PC-3 (cell line): Measurements from ENCODE around the gene MPV17. TPM values are rescaled to one million over a fixed set of nuclear protein-coding genes. Genes with fewer than 3 reads are reported as not detected.

ENCODE experiments used
- ATAC-seq: fragments of 200-7000 bp; cut with Tn5 transposase; 2 replicates; pipeline ENCODE4 v1.9.1; 2020; ENCODE audit warnings: mild to moderate bottlenecking, moderate library complexity
- BruUV-seq: library from RNA; stranded (reverse); fragments of 400-500 nt; replicated peaks from 2 replicates; lab custom pipeline; 2021; lab: Mats Ljungman, UMichigan
- CTCF ChIA-PET: fragments of 300-600 bp; sonication (Branson Sonifier 250); formaldehyde crosslinking; loops from one replicate; lab custom pipeline; 2022; ENCODE audit warnings: antibody characterized with exemption; lab: Charles Lee
- POLR2A ChIA-PET: fragments of 300-600 bp; sonication (Branson Sonifier 250); formaldehyde crosslinking; loops from one replicate; lab custom pipeline; 2022; ENCODE audit warnings: antibody characterized with exemption; ENCODE audit not compliant: unreplicated experiment; lab: Charles Lee
- DNase-seq: peaks from one replicate; pipeline ENCODE4 v3.0.0-alpha.2; 2015
- H2AFZ ChIP-seq: fragments of 300-600 bp; sonication (generic); 2 replicates; pipeline ENCODE4 v1.6.0; 2016; ENCODE audit warnings: antibody characterized with exemption, low read length
- H3F3A ChIP-seq: fragments of 300-600 bp; sonication (generic); one replicate; pipeline ENCODE4 v1.6.0; 2017; ENCODE audit warnings: antibody characterized with exemption, low read length, control low read depth, mild to moderate bottlenecking; ENCODE audit not compliant: unreplicated experiment
- H3K27ac ChIP-seq: fragments of 300-600 bp; sonication (generic); 2 replicates; pipeline ENCODE4 v1.5.1; 2016; ENCODE audit warnings: mild to moderate bottlenecking, low read length
- H3K27me3 ChIP-seq: fragments of 300-600 bp; sonication (generic); 2 replicates; pipeline ENCODE4 v1.6.1; 2016; ENCODE audit warnings: low read length, mixed read lengths
- H3K36me3 ChIP-seq: fragments of 300-600 bp; sonication (generic); 2 replicates; pipeline ENCODE4 v1.6.1; 2016; ENCODE audit warnings: low read depth, mixed run types, low read length, mixed read lengths
- H3K4me1 ChIP-seq: fragments of 300-600 bp; sonication (generic); 2 replicates; pipeline ENCODE4 v1.5.1; 2016; ENCODE audit warnings: low read length; ENCODE audit not compliant: insufficient read depth
- H3K4me2 ChIP-seq: fragments of 300-600 bp; sonication (generic); 2 replicates; pipeline ENCODE4 v1.6.0; 2016; ENCODE audit warnings: low read length
- H3K4me3 ChIP-seq: fragments of 300-600 bp; sonication (generic); 2 replicates; pipeline ENCODE4 v1.5.1; 2016; ENCODE audit warnings: mild to moderate bottlenecking, low read length, mixed read lengths
- H3K79me2 ChIP-seq: fragments of 300-600 bp; sonication (generic); 2 replicates; pipeline ENCODE4 v1.6.1; 2017; ENCODE audit warnings: low read length, mixed read lengths
- H3K9ac ChIP-seq: fragments of 300-600 bp; sonication (generic); 2 replicates; pipeline ENCODE4 v1.6.0; 2016; ENCODE audit warnings: mild to moderate bottlenecking, low read length
- H3K9me2 ChIP-seq: fragments of 300-600 bp; sonication (generic); replicated peaks from 2 replicates; pipeline ENCODE4 v1.6.1; 2016; ENCODE audit warnings: mixed run types, low read length, mixed read lengths
- H3K9me3 ChIP-seq: fragments of 300-600 bp; sonication (generic); 2 replicates; pipeline ENCODE4 v1.6.1; 2016; ENCODE audit warnings: low read length, mixed read lengths
- H4K20me1 ChIP-seq: fragments of 300-600 bp; sonication (generic); 2 replicates; pipeline ENCODE4 v1.6.1; 2016; ENCODE audit warnings: low read length, mixed read lengths
- CTCF ChIP-seq: fragments of 300-600 bp; sonication (generic); conservative IDR thresholded peaks from 2 replicates; pipeline ENCODE4 v1.5.1; 2017; ENCODE audit warnings: antibody characterized with exemption, low read depth, mild to moderate bottlenecking, low read length
- EZH2 ChIP-seq: fragments of 300-600 bp; sonication (generic); IDR thresholded peaks from one replicate; pipeline ENCODE4 v1.6.1; 2017; ENCODE audit warnings: antibody characterized with exemption, mild to moderate bottlenecking, low read length; ENCODE audit not compliant: unreplicated experiment
- EZH2phosphoT487 ChIP-seq: fragments of 300-600 bp; sonication (generic); IDR thresholded peaks from 2 replicates; pipeline ENCODE4 v1.6.1; 2018; ENCODE audit warnings: mild to moderate bottlenecking, antibody characterized with exemption, low read length, borderline replicate concordance
- intact Hi-C: fragments of 100-400 bp; cut with micrococcal nuclease; formaldehyde crosslinking; loops from 2 replicates; pipeline ENCODE4 v1.9.0; 2023
- total RNA-seq: library from RNA; depleted of rRNA; stranded (reverse); fragments of >200 nt; gene quantifications from 2 replicates; pipeline ENCODE4 v1.2.3, GENCODE V29; 2014

Gene MPV17
- total RNA-seq, 1 experiment from 2014 or later: 59.2 TPM

GRCh38 chr2:27363933-27364332 is 41.0 kb upstream of the MPV17 start:
- Histone ChIP-seq H3K27me3 (no peaks in the 10 kb centered on the region), H3K79me2 (peaks cover 11% of the 10 kb centered on the region), H3K4me3 (no peak overlapping the region), H4K20me1 (no peaks in the 10 kb centered on the region), H2AFZ (no peak overlapping the region), H3K27ac (no peak overlapping the region), H3K36me3 (peaks cover 34% of the 10 kb centered on the region), H3K4me2 (no peak overlapping the region), H3K9ac (no peak overlapping the region), H3K9me3 (no peaks in the 10 kb centered on the region), H3K4me1 (peaks cover 9% of the 10 kb centered on the region), H3F3A (no peaks in the 10 kb centered on the region), H3K9me2 (no peaks in the 10 kb centered on the region)
- no peak for TF ChIP-seq EZH2phosphoT487
- TF ChIP-seq CTCF: no peak
- no peak for TF ChIP-seq EZH2
- ChIA-PET CTCF (no interaction called here), POLR2A (no interaction called here)
- DNase-seq: no peak
- intact Hi-C loops: no loop called here
- no TSS peak for BruUV-seq
- ATAC-seq: 0 out of 2 replicates have a peak, but pooled peaks have one; percentile 18

- CTCF ChIA-PET: no interaction called here
- POLR2A ChIA-PET: no interaction called here
- Histone ChIP-seq H3K27ac (no peak overlapping the region), H3F3A (no peaks in the 10 kb centered on the region), H3K9me2 (no peaks in the 10 kb centered on the region), H3K9ac (no peak overlapping the region), H3K36me3 (peaks cover 33% of the 10 kb centered on the region), H4K20me1 (no peaks in the 10 kb centered on the region), H3K4me2 (no peak overlapping the region), H3K4me3 (no peak overlapping the region), H3K9me3 (no peaks in the 10 kb centered on the region), H3K27me3 (no peaks in the 10 kb centered on the region), H2AFZ (no peak overlapping the region), H3K79me2 (peaks cover 9% of the 10 kb centered on the region), H3K4me1 (peaks cover 5% of the 10 kb centered on the region; the same call in 1 of the 2 replicates)
- intact Hi-C loops: no loop called here
- TF ChIP-seq EZH2: no peak
- no peak for TF ChIP-seq CTCF
- TF ChIP-seq EZH2phosphoT487: no peak
- 0 out of 2 replicates have a peak, but pooled peaks have one; percentile 20 for ATAC-seq
- DNase-seq: no peak
- BruUV-seq: no TSS peak
Observed at GRCh38 chr2:27362678-27363420, 40.0 kb upstream of the MPV17 start.
